Measurements from ENCODE around the gene MUC5B.

DNA sequence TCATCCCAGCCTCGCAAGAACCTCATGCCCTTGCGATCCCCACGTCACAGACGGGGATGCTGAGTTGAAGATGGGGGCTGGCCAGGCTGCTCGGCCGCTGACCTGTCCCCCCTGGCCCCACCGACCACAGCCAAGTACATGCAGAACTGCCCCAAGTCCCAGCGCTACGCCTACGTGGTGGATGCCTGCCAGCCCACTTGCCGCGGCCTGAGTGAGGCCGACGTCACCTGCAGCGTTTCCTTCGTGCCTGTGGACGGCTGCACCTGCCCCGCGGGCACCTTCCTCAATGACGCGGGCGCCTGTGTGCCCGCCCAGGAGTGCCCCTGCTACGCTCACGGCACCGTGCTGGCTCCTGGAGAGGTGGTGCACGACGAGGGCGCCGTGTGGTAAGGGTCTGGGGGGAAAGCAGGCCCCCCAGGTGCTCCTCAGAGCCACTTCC is 10.0 kb downstream of the MUC5B start:
- TF ChIP-seq, protein P1, sequence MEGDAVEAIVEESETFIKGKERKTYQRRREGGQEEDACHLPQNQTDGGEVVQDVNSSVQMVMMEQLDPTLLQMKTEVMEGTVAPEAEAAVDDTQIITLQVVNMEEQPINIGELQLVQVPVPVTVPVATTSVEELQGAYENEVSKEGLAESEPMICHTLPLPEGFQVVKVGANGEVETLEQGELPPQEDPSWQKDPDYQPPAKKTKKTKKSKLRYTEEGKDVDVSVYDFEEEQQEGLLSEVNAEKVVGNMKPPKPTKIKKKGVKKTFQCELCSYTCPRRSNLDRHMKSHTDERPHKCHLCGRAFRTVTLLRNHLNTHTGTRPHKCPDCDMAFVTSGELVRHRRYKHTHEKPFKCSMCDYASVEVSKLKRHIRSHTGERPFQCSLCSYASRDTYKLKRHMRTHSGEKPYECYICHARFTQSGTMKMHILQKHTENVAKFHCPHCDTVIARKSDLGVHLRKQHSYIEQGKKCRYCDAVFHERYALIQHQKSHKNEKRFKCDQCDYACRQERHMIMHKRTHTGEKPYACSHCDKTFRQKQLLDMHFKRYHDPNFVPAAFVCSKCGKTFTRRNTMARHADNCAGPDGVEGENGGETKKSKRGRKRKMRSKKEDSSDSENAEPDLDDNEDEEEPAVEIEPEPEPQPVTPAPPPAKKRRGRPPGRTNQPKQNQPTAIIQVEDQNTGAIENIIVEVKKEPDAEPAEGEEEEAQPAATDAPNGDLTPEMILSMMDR (IDR thresholded peaks at IDR 0.05), result no peak
- TF ChIP-seq POLR2A (IDR thresholded peaks at IDR 0.05), result no peak

Data from heart left ventricle (tissue), 13 donors.